ENCODE results near the gene OR5AU1. TPM values are rescaled to one million over a fixed set of nuclear protein-coding genes. Genes with fewer than 3 reads are reported as not detected.

Gene OR5AU1
- polyA plus RNA-seq, 3 donors, result not detected

- Mint-ChIP-seq H3K9me3 (peaks cover 0 to 4% (median 0%) of the 10 kb centered on the region in 7 donors), H3K4me3 (peak overlapping the region; percentile 53 to 81), H3K4me1 (peaks cover 17% of the 10 kb centered on the region), H3K36me3 (no peaks in the 10 kb centered on the region), H3K27me3 (ENCODE audit: low read depth in 3 of 3) (peaks cover 1 to 6% (median 3%) of the 10 kb centered on the region in 3 donors), H3K27ac (no peak overlapping the region)
- Histone ChIP-seq H3K79me2 (ENCODE audit: insufficient read depth, low read length) (no peaks in the 10 kb centered on the region), H3K9me3 (replicated peaks in 1 of 2; ENCODE audit: control insufficient read depth in 1 of 2, insufficient read depth in 1 of 2, low read length in 2 of 2) (no peaks in the 10 kb centered on the region), H3K4me1 (ENCODE audit: control insufficient read depth in 1 of 2, insufficient read depth in 2 of 2, low read length in 2 of 2) (peaks cover 7 to 13% of the 10 kb centered on the region in 2 donors), H3K36me3 (replicated peaks in 1 of 2; ENCODE audit: control insufficient read depth in 1 of 2, insufficient read depth in 2 of 2, low read length in 2 of 2) (no peaks in the 10 kb centered on the region), H3K4me3 (replicated peaks in 1 of 3; ENCODE audit: low read depth in 2 of 3, low read length in 3 of 3) (peak overlapping the region; percentile 1 to 69 (median 5)), H3K27me3 (ENCODE audit: control insufficient read depth in 2 of 2, insufficient read depth in 2 of 2, low read length in 2 of 2) (peaks cover 0 to 2% of the 10 kb centered on the region in 2 donors), H3K9ac (ENCODE audit: insufficient read depth, low read length, poor library complexity, severe bottlenecking) (no peak overlapping the region), H4K20me1 (ENCODE audit: insufficient read depth, low read length) (no peaks in the 10 kb centered on the region), H2AFZ (ENCODE audit: insufficient read depth, low read depth, low read length, poor library complexity, severe bottlenecking) (peak overlapping the region; percentile 89), H3K27ac (ENCODE audit: low read depth in 1 of 2, low read length in 2 of 2) (no peak overlapping the region), H3K4me2 (replicated peaks; ENCODE audit: extremely low read depth, low read length, poor library complexity, severe bottlenecking) (peak overlapping the region; percentile 85)
- no peak for TF ChIP-seq CTCF (IDR thresholded peaks at IDR 0.05)
- peak; percentile 26 to 30 (median 28) for DNase-seq
- WGBS (ENCODE audit: insufficient coverage), result 7% methylated on average over 19 of the region's 19 CpGs
- intact Hi-C loops (cut with micrococcal nuclease), result no loop called here
Measured at GRCh38 chr14:21191809-21192446, 36.1 kb upstream of the OR5AU1 start.

- H3K36me3 Mint-ChIP-seq, result no peaks in the 10 kb centered on the region
- H3K27me3 Mint-ChIP-seq (ENCODE audit: low read depth in 3 of 3), result peaks cover 1 to 4% (median 3%) of the 10 kb centered on the region in 3 donors
- no peak for DNase-seq
- H3K4me2 ChIP-seq (replicated peaks; ENCODE audit: extremely low read depth, low read length, poor library complexity, severe bottlenecking), result peak overlapping the region; percentile 85
- H3K9me3 Mint-ChIP-seq, result peaks cover 0 to 4% (median 0%) of the 10 kb centered on the region in 7 donors
- no peak for TF ChIP-seq CTCF (IDR thresholded peaks at IDR 0.05)
- H3K9ac ChIP-seq (ENCODE audit: insufficient read depth, low read length, poor library complexity, severe bottlenecking), result no peak overlapping the region
- peak overlapping the region in 1 of 7 donors; percentile 31 for H3K27ac Mint-ChIP-seq
- peaks cover 17% of the 10 kb centered on the region for H3K4me1 Mint-ChIP-seq
- H3K9me3 ChIP-seq (replicated peaks in 1 of 2; ENCODE audit: control insufficient read depth in 1 of 2, insufficient read depth in 1 of 2, low read length in 2 of 2), result no peaks in the 10 kb centered on the region
- intact Hi-C loops (cut with micrococcal nuclease), result no loop called here
- no peaks in the 10 kb centered on the region for H3K36me3 ChIP-seq (replicated peaks in 1 of 2; ENCODE audit: control insufficient read depth in 1 of 2, insufficient read depth in 2 of 2, low read length in 2 of 2)
- H3K27ac ChIP-seq (ENCODE audit: low read depth in 1 of 2, low read length in 2 of 2), result no peak overlapping the region
- peak overlapping the region; percentile 53 to 81 for H3K4me3 Mint-ChIP-seq
- 89% methylated on average over 3 of the region's 7 CpGs for WGBS (ENCODE audit: insufficient coverage)
- H3K4me1 ChIP-seq (ENCODE audit: control insufficient read depth in 1 of 2, insufficient read depth in 2 of 2, low read length in 2 of 2), result peaks cover 7 to 13% of the 10 kb centered on the region in 2 donors
- H4K20me1 ChIP-seq (ENCODE audit: insufficient read depth, low read length), result no peaks in the 10 kb centered on the region
- peak overlapping the region; percentile 89 for H2AFZ ChIP-seq (ENCODE audit: insufficient read depth, low read depth, low read length, poor library complexity, severe bottlenecking)
- peak overlapping the region in 1 of 3 experiments; percentile 69 for H3K4me3 ChIP-seq (replicated peaks in 1 of 3; ENCODE audit: low read depth in 2 of 3, low read length in 3 of 3)
- H3K27me3 ChIP-seq (ENCODE audit: control insufficient read depth in 2 of 2, insufficient read depth in 2 of 2, low read length in 2 of 2), result peaks cover 0 to 2% of the 10 kb centered on the region in 2 donors
- H3K79me2 ChIP-seq (ENCODE audit: insufficient read depth, low read length), result no peaks in the 10 kb centered on the region
Measured at GRCh38 chr14:21191261-21191808, 35.5 kb upstream of the OR5AU1 start.

Measured in CD14-positive monocyte (primary cell).